ENCODE results near the gene CCDC149.

CCDC149 gene

DNA sequence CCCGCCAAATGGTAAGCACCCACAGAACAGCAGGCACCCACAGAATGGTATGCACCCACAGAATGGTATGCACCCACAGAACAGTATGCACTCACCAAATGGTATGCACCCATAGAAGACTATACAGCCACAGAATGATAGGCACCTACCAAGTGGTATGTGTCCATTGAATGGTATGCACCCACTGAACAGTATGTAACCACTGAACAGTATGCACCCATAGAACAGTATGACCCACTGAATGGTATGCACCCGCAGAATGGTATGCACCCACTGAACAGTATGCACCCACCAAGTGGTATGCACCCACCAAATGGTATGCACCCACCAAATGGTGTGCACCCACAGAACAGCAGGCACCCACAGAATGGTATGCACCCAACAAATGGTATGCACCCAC is 40.1 kb downstream of the CCDC149 start:
- no peak for TF ChIP-seq CTCF (conservative IDR thresholded peaks at IDR 0.05; ENCODE audit: low read length)
- DNase-seq (ENCODE audit: low read depth): no peak
- no peak overlapping the region for H3K4me3 ChIP-seq (ENCODE audit: low read length)

DNA sequence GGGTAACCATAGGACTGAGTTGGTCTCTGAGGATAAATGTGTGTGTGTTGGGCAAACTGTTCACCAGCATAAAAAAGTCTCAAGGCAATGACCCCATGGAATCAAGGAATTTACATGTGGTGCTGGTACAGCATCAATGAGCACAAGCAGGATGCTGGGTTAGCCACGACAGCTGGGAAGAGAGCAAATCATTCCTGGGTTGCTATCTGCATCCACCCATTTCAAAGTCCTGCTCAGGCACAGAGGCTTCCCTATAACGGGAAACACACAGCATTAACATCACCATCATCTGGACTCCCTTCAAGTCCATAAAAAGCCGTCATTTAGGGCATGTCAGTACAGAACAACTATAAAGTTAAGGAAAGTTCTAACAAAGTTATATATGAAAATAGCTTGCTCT is 41.6 kb downstream of the CCDC149 start:
- no peak for TF ChIP-seq CTCF (conservative IDR thresholded peaks at IDR 0.05; ENCODE audit: low read length)
- no peak for DNase-seq (ENCODE audit: low read depth)
- no peak overlapping the region for H3K4me3 ChIP-seq (ENCODE audit: low read length)

- no peak overlapping the region for H3K4me3 ChIP-seq (ENCODE audit: low read length)
- DNase-seq (ENCODE audit: low read depth): no peak
- TF ChIP-seq CTCF (conservative IDR thresholded peaks at IDR 0.05; ENCODE audit: low read length): no peak
These were observed 45.0 kb downstream of the CCDC149 start for GRCh38 chr4:24867766-24868296.

DNA sequence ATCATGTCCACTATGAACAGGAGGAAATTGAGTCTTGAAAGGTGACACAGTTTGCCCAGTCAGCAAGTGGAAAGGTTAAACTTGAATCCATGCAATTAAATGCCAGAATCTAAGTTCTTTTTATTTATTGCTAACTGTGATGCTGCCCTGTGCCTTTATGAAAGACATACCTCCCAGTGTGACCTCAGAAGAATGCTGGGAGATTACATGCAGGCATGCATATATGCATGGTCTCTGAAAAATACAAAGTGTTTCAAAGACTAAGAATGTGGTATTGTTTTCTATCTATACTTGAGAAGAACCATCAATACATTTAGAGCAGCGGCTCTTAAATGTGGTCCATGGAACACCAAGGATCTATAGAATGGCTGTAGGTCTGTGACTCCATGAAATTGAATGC is 45.6 kb downstream of the CCDC149 start:
- no peak for TF ChIP-seq CTCF (conservative IDR thresholded peaks at IDR 0.05; ENCODE audit: low read length)
- no peak overlapping the region for H3K4me3 ChIP-seq (ENCODE audit: low read length)
- DNase-seq (ENCODE audit: low read depth): no peak

DNA sequence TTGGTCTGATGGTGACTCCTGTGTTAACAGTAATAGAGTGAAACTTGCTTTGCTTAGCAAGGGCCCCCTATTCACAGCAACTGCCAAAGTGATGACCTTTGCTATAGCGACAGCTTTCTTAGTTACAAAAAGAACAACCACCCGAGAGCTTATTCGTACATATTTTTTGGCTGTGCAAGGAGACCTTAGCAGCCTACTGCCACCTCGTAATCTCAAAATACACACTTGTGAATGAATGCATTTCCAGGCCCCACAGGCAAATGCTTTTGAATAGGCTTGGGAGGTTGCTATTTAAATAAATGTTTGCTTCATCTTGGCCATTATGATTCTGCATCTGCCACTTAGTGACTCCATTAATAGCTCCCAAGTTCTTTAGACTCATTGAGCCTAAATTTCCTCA is 47.4 kb downstream of the CCDC149 start:
- H3K4me3 ChIP-seq (ENCODE audit: low read length): no peak overlapping the region
- no peak for TF ChIP-seq CTCF (conservative IDR thresholded peaks at IDR 0.05; ENCODE audit: low read length)
- DNase-seq (ENCODE audit: low read depth): no peak

- no peak for TF ChIP-seq CTCF (conservative IDR thresholded peaks at IDR 0.05; ENCODE audit: low read length)
- no peak overlapping the region for H3K4me3 ChIP-seq (ENCODE audit: low read length)
- DNase-seq (ENCODE audit: low read depth): no peak
These were observed 49.0 kb downstream of the CCDC149 start for GRCh38 chr4:24863799-24864198.

DNA sequence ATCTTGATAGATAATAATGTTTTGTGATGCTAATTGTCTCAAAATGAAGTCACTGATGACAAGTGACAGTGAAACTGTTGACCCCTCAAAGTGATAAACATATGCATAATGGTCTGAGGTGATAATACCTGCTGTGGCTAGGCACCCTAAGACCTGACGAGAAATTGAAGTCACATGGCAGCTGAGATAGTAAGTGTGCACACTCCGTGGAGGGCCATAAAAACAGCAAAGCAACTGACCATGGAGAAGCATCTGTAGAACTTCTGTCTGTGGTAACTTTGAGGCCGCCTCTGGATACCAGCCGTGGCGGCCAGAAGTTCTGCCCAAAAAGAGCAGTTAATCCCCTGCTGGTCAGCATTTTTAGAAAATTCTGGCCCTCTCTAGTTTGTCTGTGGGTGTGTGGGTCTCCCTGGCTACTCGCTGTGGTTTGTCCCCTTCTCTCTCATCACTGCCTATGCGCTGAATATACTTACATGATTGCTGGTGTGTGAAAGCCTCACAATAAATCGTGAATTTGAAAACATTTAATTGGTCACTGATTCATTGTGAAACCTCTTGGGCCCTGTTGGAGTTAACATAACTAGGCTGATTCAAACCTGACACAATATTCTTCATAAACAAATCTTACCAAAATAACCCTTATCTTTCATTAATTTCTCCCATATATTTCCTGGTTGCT is 50.6 kb downstream of the CCDC149 start:
- no peak for DNase-seq (ENCODE audit: low read depth)
- no peak for TF ChIP-seq CTCF (conservative IDR thresholded peaks at IDR 0.05; ENCODE audit: low read length)
- H3K4me3 ChIP-seq (ENCODE audit: low read length): no peak overlapping the region
